Activated CD4-positive, CD25-positive, alpha-beta regulatory T cell (primary cell): ENCODE data around the gene CCL8.
"Not testable (repeated sequence)": the region's sequence is repeated elsewhere in the genome, so short reads cannot be mapped to it uniquely, and the experiment has no call there.

ENCODE experiments used
- DNase-seq, 4 experiments: peaks; one replicate each; lab custom pipeline; 2025; lab: John Stamatoyannopoulos, UW

The CCL8 gene

DNA sequence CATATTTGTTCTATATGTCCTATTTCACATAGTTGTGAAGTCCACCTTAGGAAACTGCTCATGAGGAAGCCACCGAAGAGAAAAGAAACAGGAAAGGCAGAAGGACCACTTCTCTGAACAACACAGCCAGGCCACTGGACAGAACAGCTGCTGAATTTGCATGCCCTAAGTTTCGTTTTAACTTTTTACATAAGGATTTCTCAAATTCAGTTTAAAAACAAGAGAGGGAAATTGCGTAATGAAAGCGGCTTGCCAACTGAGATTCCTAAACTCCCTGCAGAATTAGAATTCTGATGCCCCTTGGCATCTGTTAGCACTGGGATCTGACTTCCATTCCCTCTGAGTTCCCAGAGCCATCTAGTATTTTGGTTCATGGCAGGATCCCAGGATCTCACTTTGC is 5.0 kb upstream of the CCL8 start:
- DNase-seq, result no peak

- DNase-seq, result no peak
Measured at GRCh38 chr17:34318474-34318873, 761 bp upstream of the CCL8 start.

DNA sequence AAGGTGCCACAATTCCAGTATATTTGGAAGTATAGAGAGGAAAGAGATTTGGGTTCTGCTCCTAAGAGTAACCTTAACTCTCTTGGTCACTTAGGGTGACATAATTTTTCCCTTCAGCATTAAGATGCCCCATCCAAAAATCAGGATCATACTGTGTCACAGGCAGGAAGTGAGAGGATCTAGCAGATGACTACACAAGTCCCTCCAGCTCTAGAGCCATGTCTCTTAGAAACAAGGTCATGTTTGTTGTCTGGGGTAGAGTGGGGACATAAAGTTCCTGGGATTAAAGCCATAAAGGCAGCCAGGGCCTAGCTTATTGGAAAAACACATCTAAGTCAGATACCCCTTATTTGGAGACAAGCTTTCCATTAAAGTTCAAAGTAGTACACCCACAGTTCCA is 2.7 kb downstream of the CCL8 start:
- DNase-seq, result no peak

GRCh38 chr17:34327580-34327979 is 8.3 kb downstream of the CCL8 start:
- DNase-seq, result not testable (repeated sequence)

- no peak for DNase-seq
Measured at GRCh38 chr17:34337701-34338100, 18.5 kb downstream of the CCL8 start.

DNA sequence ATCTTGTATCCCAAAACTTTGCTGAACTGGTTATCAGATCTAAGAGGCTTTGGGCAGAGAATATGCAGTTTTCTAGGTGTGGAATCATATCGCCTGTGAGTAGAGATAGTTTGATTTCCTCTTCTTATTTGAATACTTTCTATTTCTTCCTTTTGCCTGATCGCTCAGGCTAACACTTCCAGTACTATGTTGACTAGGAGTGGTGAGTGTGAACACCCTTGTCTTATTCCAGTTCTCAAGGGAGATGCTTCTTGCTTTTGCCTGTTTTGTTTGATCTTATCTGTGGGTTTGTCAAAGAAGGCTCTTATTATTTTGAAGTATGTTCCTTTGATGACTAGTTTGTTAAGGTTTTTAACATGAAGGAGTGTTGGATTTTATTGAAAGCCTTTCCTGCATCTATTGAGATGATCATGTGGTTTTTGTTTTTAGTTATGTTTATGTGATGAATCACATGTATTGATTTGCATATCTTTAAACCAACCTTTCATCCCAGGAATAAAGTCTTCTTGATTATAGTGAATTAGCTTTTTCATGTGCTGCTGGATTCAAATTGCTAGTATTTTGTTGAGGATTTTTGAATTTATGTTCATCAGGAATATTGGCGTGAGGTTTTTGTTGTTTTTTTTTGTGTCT is 20.0 kb downstream of the CCL8 start:
- DNase-seq, result no peak

DNA sequence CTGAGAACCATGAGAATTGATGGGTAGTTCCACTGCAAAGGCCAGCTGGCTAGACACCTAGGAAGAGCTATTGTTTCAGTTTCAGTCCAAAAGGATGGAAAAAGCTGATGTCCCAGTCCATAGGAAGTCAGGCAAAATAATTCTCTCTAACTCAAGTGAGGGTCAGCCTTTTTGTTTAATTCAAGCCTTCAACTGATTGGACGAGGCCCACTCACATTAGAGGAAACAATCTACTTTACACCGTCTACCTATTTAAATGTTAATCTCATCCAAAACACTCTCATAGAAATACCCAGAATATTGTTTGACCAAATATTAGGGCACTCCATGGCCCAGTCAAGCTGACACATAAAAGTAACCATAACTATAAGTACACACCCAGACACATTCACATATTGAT is 22.7 kb downstream of the CCL8 start:
- DNase-seq, result no peak

DNA sequence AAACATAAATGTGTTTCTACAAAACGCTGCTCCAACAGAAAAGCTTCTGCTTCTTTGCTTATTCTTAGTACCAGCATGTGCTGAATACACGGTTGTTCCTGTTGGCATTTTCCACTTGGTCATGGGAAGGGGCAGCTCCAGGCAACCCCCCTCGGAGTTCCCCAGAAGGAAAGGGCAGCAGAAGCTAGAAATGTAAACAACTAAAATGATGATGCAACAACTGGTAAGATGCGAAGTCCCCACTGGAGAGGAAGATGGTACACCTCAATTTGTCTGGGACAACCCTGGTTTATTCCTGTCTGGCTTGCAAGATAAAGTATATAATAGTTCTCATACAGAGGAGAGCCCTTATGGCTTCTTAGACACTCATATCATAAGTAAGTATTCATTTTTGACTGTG is 27.8 kb downstream of the CCL8 start:
- no peak for DNase-seq

DNA sequence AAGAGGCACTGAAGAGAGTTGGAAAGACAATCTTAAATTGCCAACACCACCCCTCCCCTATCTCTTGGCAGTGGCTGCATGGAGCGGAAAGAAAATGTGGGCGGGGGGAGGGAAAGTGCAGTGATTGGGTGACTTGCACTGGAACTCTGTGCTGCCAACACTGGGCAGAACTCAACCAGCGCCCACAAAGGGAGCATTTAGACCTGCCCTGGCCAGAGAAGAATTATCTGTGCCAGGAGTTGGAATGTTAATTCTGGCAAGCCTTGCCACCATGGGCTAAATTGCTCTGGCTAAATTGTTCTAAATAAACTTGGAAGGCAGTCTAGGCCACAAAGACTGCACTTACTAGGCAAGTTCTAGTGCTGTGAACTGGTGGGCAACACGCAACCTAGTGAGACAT is 30.5 kb downstream of the CCL8 start:
- no peak for DNase-seq

- DNase-seq, result no peak
Measured at GRCh38 chr17:34351096-34351495, 31.9 kb downstream of the CCL8 start.

- DNase-seq, result no peak
Measured at GRCh38 chr17:34352191-34352590, 33.0 kb downstream of the CCL8 start.

- DNase-seq, result no peak
Measured at GRCh38 chr17:34354637-34355036, 35.4 kb downstream of the CCL8 start.

DNA sequence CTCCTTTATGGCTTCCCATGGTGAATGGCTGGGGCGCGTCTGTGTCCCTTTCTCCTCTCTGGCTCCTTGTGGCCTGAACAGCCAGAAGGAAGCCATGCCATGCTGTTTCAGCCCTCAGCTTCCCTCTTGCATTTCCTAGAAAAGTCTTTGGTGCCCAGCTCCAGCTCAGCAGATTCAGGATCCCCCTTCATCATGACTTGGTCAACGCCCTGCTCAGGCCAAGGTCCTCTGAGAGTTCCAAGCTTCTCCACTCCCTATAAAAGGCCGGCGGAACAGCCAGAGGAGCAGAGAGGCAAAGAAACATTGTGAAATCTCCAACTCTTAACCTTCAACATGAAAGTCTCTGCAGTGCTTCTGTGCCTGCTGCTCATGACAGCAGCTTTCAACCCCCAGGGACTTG is 37.0 kb downstream of the CCL8 start, which contains the start of gene CCL13:
Gene CCL13, plus strand, starts transcription at position 287 of the 400 bp plus-strand sequence. Its CDS starts 47 bp downstream, at position 334.
- DNase-seq, result no peak

DNA sequence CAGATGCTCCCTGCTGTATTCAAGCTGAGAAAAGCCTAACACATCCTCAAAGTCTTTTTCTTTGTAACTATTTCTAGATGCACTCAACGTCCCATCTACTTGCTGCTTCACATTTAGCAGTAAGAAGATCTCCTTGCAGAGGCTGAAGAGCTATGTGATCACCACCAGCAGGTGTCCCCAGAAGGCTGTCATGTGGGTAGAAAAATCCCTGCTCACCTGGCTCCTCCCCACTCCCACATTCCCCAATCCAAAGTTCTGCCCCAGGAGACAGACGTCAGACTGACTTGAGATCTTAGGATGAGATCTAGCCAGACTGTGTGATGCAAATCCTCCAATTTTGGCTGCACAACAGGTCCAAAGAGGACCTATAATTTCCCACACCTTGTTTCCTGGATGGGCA is 38.2 kb downstream of the CCL8 start:
- DNase-seq, result no peak

DNA sequence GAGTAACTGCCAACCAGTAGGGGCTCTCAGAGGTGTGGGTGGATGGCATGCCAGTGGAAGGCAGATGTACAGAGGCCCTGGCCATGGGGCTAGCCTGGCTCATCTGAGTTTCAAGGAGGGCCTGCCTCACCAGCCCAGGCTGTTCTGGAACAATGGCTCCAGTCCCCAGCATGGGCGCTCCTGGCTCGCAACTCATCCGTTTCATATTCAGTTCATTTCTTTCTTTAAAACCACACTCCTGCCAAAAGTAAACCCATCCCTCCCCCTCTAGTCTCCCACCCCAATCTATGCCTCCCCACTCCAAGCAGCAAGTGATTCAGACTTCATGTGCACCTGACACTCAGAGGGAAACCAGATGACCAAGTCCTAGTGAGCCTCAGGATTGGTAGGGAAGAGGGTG is 39.4 kb downstream of the CCL8 start:
- no peak for DNase-seq

- no peak for DNase-seq
Measured at GRCh38 chr17:34360601-34361270, 41.5 kb downstream of the CCL8 start.

DNA sequence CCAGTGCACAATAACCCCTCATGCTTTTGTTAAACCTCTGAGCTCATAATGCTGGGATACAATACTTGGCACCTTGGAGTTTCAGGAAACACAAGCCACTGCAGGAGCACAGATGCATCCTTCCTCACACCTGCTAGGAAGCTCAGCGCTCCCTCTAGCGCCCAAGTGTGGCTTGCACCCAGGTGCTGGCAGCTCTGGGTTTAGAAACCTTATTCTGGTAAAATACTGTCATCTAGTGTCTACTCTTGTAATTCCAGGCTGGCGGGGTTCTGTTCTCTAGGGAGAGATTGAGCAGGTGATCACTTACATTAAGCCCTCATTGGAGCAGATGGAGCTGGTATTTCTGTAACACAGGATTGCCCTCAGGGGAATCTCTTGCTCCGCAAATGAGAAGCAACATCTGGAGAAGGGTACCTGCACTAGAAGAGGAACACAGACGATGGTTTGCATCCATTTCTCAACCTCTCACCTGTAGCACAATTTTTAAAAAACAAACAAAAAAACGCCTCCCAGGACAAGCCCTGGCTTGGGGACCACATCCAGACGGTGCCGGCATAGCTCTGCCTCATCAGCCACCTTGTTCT is 42.3 kb downstream of the CCL8 start:
- DNase-seq, result peak in 3 of 4 experiments; percentile 2 to 41 (median 4)

DNA sequence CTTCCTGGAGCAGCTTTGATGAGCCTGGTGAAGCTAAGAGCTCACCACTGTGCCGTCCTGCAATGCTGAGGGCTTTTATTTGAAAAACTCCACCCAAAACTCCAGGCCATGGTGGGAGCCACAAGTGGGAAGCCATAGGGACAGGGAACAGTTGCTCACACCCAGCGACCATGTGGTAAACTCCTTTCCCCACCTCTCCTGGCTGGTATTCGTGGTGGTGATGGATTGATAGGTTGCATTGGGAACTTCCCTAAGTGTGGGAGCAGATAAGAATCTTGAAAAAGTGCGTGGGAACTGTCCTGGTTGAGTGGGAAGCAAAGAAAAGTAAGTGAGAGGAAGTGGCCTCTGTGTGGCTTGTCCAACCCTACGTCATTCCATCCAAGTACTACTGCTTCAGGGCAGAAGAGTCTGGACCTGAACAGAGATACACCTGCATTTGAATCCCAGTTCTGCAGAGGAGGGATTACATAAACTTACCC is 44.0 kb downstream of the CCL8 start, which contains the start of gene CCL1:
Gene CCL1, minus strand, starts transcription at position 51 of the 479 bp plus-strand sequence. CDS start 72 bp downstream, outside the sequence.
- DNase-seq, result no peak

DNA sequence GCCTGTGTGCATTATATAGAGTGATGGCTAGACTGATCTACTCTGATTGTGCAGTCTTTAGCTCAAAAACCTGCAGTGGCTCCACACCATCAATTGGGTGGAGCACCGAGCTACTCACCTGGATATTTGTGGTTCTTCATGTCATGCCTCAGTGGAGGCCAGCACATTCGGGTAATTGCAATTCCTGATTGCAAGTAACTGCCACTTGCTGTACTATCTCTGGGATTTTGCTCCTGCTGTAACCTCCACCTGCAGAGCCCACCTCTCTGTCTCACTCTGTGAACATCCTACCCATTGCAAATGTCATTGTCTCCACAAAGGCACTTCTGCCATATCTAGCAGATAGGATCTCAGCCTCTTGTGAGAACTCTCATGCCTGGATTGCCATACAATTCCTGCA is 45.5 kb downstream of the CCL8 start:
- no peak for DNase-seq

- DNase-seq, result no peak
Measured at GRCh38 chr17:34365340-34365739, 46.1 kb downstream of the CCL8 start.

DNA sequence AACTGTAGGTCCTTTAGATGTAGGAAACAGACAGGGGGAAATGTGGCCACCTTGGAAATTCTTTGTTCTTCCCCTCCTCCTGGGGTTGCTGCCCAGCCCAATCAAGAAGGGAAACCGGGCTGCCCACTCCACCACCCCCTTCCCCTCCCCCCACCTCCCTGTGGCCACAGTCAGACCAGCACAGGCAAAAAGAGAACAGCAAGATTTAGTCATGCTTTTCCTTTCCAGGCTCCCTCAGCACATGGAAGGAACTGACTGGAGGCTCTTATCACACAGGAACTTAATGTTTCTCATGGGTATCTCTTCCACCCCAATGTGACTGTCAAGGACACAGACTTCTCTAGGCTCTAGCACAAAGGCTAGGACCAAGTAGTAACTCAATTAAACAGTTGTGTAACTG is 46.8 kb downstream of the CCL8 start:
- DNase-seq, result no peak

GRCh38 chr17:34366529-34367107 is 47.4 kb downstream of the CCL8 start:
- DNase-seq, result no peak
